ENCODE results near the gene TM7SF3.

GRCh38 chr12:27055966-27056365 is 41.8 kb upstream of the TM7SF3 start:
- TF ChIP-seq CTCF (IDR thresholded peaks at IDR 0.05) (no peak), POLR2A (IDR thresholded peaks at IDR 0.05) (no peak)
